Subcutaneous abdominal adipose tissue (tissue), 5 donors: Measurements from ENCODE around the gene RAPGEF1.

Experiments used
- H3K27ac ChIP-seq: one replicate; pipeline ENCODE4 v1.7.0; 2013; ENCODE audit warnings: low read depth, mild to moderate bottlenecking, inconsistent platforms, low read length, moderate library complexity
- H3K27me3 ChIP-seq, 5 donors: one replicate each; pipeline ENCODE4 v1.7.0; 2013; ENCODE audit warnings: low read length in 5 of 5, inconsistent platforms in 1 of 5; ENCODE audit not compliant: control insufficient read depth in 5 of 5, insufficient read depth in 4 of 5
- H3K36me3 ChIP-seq, 5 donors: one replicate each; pipeline ENCODE4 v1.7.0; 2013; ENCODE audit warnings: low read length in 5 of 5; ENCODE audit not compliant: control insufficient read depth in 5 of 5, insufficient read depth in 5 of 5
- H3K4me1 ChIP-seq, 5 donors: one replicate each; pipeline ENCODE4 v1.7.0; 2013; ENCODE audit warnings: low read length in 5 of 5, mild to moderate bottlenecking in 3 of 5, moderate library complexity in 1 of 5; ENCODE audit not compliant: control insufficient read depth in 5 of 5, insufficient read depth in 5 of 5
- H3K4me3 ChIP-seq, 5 donors: one replicate each; pipeline ENCODE4 v1.7.0; 2013; ENCODE audit warnings: low read length in 5 of 5, low read depth in 1 of 5
- H3K9ac ChIP-seq, 5 donors: one replicate each; pipeline ENCODE4 v1.7.0; 2013; ENCODE audit warnings: low read length in 5 of 5, mild to moderate bottlenecking in 4 of 5, moderate library complexity in 3 of 5
- H3K9me3 ChIP-seq, 5 donors: one replicate each; pipeline ENCODE4 v1.7.0; 2013; ENCODE audit warnings: low read length in 5 of 5; ENCODE audit not compliant: control insufficient read depth in 5 of 5
- donor health status: healthy.
- donor health status: healthy.
- donor health status: healthy.
- donor health status: healthy.
- donor health status: healthy.

RAPGEF1 gene

GRCh38 chr9:131723632-131724031 is 16.2 kb downstream of the RAPGEF1 start:
- Histone ChIP-seq H3K4me1 (peaks cover 10 to 53% (median 49%) of the 10 kb centered on the region in 5 donors), H3K27me3 (no peaks in the 10 kb centered on the region), H3K9me3 (no peaks in the 10 kb centered on the region), H3K36me3 (peaks cover 0 to 8% (median 3%) of the 10 kb centered on the region in 5 donors), H3K4me3 (no peak overlapping the region), H3K27ac (no peak overlapping the region), H3K9ac (no peak overlapping the region)

- Histone ChIP-seq H3K9ac (no peak overlapping the region), H3K4me1 (peaks cover 4 to 52% (median 47%) of the 10 kb centered on the region in 5 donors), H3K27me3 (no peaks in the 10 kb centered on the region), H3K9me3 (no peaks in the 10 kb centered on the region), H3K36me3 (peaks cover 0 to 8% (median 3%) of the 10 kb centered on the region in 5 donors), H3K27ac (no peak overlapping the region), H3K4me3 (no peak overlapping the region)
Measured at GRCh38 chr9:131722255-131722654, 17.6 kb downstream of the RAPGEF1 start.

- Histone ChIP-seq H3K27me3 (no peaks in the 10 kb centered on the region), H3K4me3 (no peak overlapping the region), H3K27ac (no peak overlapping the region), H3K4me1 (peaks cover 5 to 57% (median 51%) of the 10 kb centered on the region in 5 donors), H3K36me3 (peaks cover 0 to 8% (median 3%) of the 10 kb centered on the region in 5 donors), H3K9me3 (no peaks in the 10 kb centered on the region), H3K9ac (no peak overlapping the region)
Measured at GRCh38 chr9:131721076-131721475, 18.8 kb downstream of the RAPGEF1 start.

- Histone ChIP-seq H3K27me3 (no peaks in the 10 kb centered on the region), H3K9me3 (no peaks in the 10 kb centered on the region)
Measured at GRCh38 chr9:131720330-131720729, 19.5 kb downstream of the RAPGEF1 start.

GRCh38 chr9:131719262-131719908 is 20.5 kb downstream of the RAPGEF1 start:
- Histone ChIP-seq H3K4me3 (no peak overlapping the region), H3K36me3 (peaks cover 0 to 11% (median 3%) of the 10 kb centered on the region in 5 donors), H3K4me1 (peaks cover 10 to 64% (median 56%) of the 10 kb centered on the region in 5 donors), H3K9me3 (no peaks in the 10 kb centered on the region), H3K9ac (peak overlapping the region in 2 of 5 donors; percentile 36 to 60), H3K27ac (peak overlapping the region; percentile 32), H3K27me3 (no peaks in the 10 kb centered on the region)

More at GRCh38 chr9:131720330-131720729, 19.5 kb downstream of the RAPGEF1 start:
- peaks cover 0 to 9% (median 3%) of the 10 kb centered on the region in 5 donors for H3K36me3 ChIP-seq
- H3K4me1 ChIP-seq, result peaks cover 7 to 64% (median 56%) of the 10 kb centered on the region in 5 donors
- H3K9ac ChIP-seq, result peak overlapping the region in 1 of 5 donors; percentile 36
- H3K27ac ChIP-seq, result peak overlapping the region; percentile 32
- H3K4me3 ChIP-seq, result no peak overlapping the region

- no peaks in the 10 kb centered on the region for H3K9me3 ChIP-seq
- peaks cover 10 to 74% (median 61%) of the 10 kb centered on the region in 5 donors for H3K4me1 ChIP-seq
- peak overlapping the region in 2 of 5 donors; percentile 4 to 24 for H3K9ac ChIP-seq
- peaks cover 0 to 11% (median 3%) of the 10 kb centered on the region in 5 donors for H3K36me3 ChIP-seq
- no peak overlapping the region for H3K4me3 ChIP-seq
- peak overlapping the region; percentile 32 for H3K27ac ChIP-seq
- no peaks in the 10 kb centered on the region for H3K27me3 ChIP-seq
Measured at GRCh38 chr9:131717719-131718460, 22.0 kb downstream of the RAPGEF1 start.

- H3K27ac ChIP-seq, result peak overlapping the region; percentile 84
- no peaks in the 10 kb centered on the region for H3K27me3 ChIP-seq
- H3K36me3 ChIP-seq, result peaks cover 0 to 4% (median under 1%) of the 10 kb centered on the region in 5 donors
- no peaks in the 10 kb centered on the region for H3K9me3 ChIP-seq
- H3K9ac ChIP-seq, result peak overlapping the region in 1 of 5 donors; percentile 13
- peaks cover 12 to 82% (median 64%) of the 10 kb centered on the region in 5 donors for H3K4me1 ChIP-seq
- H3K4me3 ChIP-seq, result no peak overlapping the region
Measured at GRCh38 chr9:131715906-131716305, 24.0 kb downstream of the RAPGEF1 start.

- Histone ChIP-seq H3K9ac (peak overlapping the region in 1 of 5 donors; percentile 53), H3K27me3 (no peaks in the 10 kb centered on the region), H3K27ac (peak overlapping the region; percentile 84), H3K36me3 (peaks cover 0 to 3% (median 0%) of the 10 kb centered on the region in 5 donors), H3K9me3 (no peaks in the 10 kb centered on the region), H3K4me3 (no peak overlapping the region), H3K4me1 (peaks cover 15 to 84% (median 60%) of the 10 kb centered on the region in 5 donors)
Measured at GRCh38 chr9:131714821-131715220, 25.1 kb downstream of the RAPGEF1 start.

- Histone ChIP-seq H3K36me3 (peaks cover 0 to 3% (median 0%) of the 10 kb centered on the region in 5 donors), H3K9me3 (no peaks in the 10 kb centered on the region), H3K9ac (peak overlapping the region in 1 of 5 donors; percentile 2), H3K27me3 (no peaks in the 10 kb centered on the region), H3K27ac (peak overlapping the region; percentile 84), H3K4me3 (no peak overlapping the region), H3K4me1 (peaks cover 17 to 85% (median 60%) of the 10 kb centered on the region in 5 donors)
Measured at GRCh38 chr9:131714161-131714646, 25.7 kb downstream of the RAPGEF1 start.

- no peak overlapping the region for H3K9ac ChIP-seq
- H3K4me1 ChIP-seq, result peaks cover 17 to 81% (median 57%) of the 10 kb centered on the region in 5 donors
- peak overlapping the region; percentile 84 for H3K27ac ChIP-seq
Measured at GRCh38 chr9:131713016-131713415, 26.9 kb downstream of the RAPGEF1 start.

More at GRCh38 chr9:131713016-131713415, 26.9 kb downstream of the RAPGEF1 start:
- Histone ChIP-seq H3K36me3 (peaks cover 0 to 3% (median 0%) of the 10 kb centered on the region in 5 donors), H3K4me3 (no peak overlapping the region), H3K27me3 (no peaks in the 10 kb centered on the region), H3K9me3 (no peaks in the 10 kb centered on the region)
